NCI-H146 treated with DMSO at 0.1 percent for 48 hours (cell line): ENCODE measurements around the gene WRNIP1.
A peak's percentile ranks its signal among the peaks of the same experiment; 100 is the strongest.

ENCODE experiments used
- DNase-seq: peaks from one replicate; lab custom pipeline; 2025; ENCODE audit not compliant: unreplicated experiment; lab: John Stamatoyannopoulos, UW

WRNIP1 gene

GRCh38 chr6:2740581-2740980, 24.6 kb upstream of the WRNIP1 start:
- no peak for DNase-seq

GRCh38 chr6:2741756-2742155, 23.4 kb upstream of the WRNIP1 start:
- no peak for DNase-seq

GRCh38 chr6:2743280-2744208, 21.6 kb upstream of the WRNIP1 start:
- DNase-seq, result no peak

GRCh38 chr6:2744209-2744771, 20.9 kb upstream of the WRNIP1 start:
- DNase-seq, result peak; percentile 18

GRCh38 chr6:2744778-2745177, 20.4 kb upstream of the WRNIP1 start:
- no peak for DNase-seq

GRCh38 chr6:2745246-2745645, 19.9 kb upstream of the WRNIP1 start:
- no peak for DNase-seq

- no peak for DNase-seq
Observed at GRCh38 chr6:2746557-2747061, 18.6 kb upstream of the WRNIP1 start.

- DNase-seq, result no peak
Observed at GRCh38 chr6:2748183-2748582, 17.0 kb upstream of the WRNIP1 start.

- no peak for DNase-seq
Observed at GRCh38 chr6:2749969-2750600, 15.1 kb upstream of the WRNIP1 start.

GRCh38 chr6:2750832-2751231, 14.4 kb upstream of the WRNIP1 start, which contains the start of gene MYLK4:
Gene MYLK4 (minus strand): TSS chr6:2750922. CDS start chr6:2749294, 1,628 bp downstream.
- no peak for DNase-seq

GRCh38 chr6:2751871-2752270, 13.3 kb upstream of the WRNIP1 start:
- no peak for DNase-seq

GRCh38 chr6:2752477-2753109, 12.6 kb upstream of the WRNIP1 start:
- DNase-seq, result no peak

GRCh38 chr6:2753110-2753489, 12.1 kb upstream of the WRNIP1 start:
- no peak for DNase-seq

GRCh38 chr6:2753743-2754142, 11.4 kb upstream of the WRNIP1 start:
- DNase-seq, result no peak

GRCh38 chr6:2754393-2754792, 10.8 kb upstream of the WRNIP1 start:
- DNase-seq, result no peak

GRCh38 chr6:2754911-2755310, 10.3 kb upstream of the WRNIP1 start:
- DNase-seq, result no peak

GRCh38 chr6:2755456-2755855, 9.7 kb upstream of the WRNIP1 start:
- no peak for DNase-seq

- DNase-seq, result no peak
Observed at GRCh38 chr6:2756241-2756640, 9.0 kb upstream of the WRNIP1 start.

GRCh38 chr6:2756687-2757224, 8.4 kb upstream of the WRNIP1 start:
- no peak for DNase-seq

- DNase-seq, result no peak
Observed at GRCh38 chr6:2758980-2759379, 6.2 kb upstream of the WRNIP1 start.
